ENCODE data around the gene ARHGAP28. TPM values are rescaled to one million over a fixed set of nuclear protein-coding genes. Genes with fewer than 3 reads are reported as not detected.
"Not testable (repeated sequence)": the region's sequence is repeated elsewhere in the genome, so short reads cannot be mapped to it uniquely, and the experiment has no call there.

ARHGAP28 gene
- total and polyA plus RNA-seq, 2 of the 13 experiments (the other 11 are each of a cell fraction or from before 2014, with no cell fraction given), result not detected

GRCh38 chr18:6797171-6797570 lies 67.7 kb downstream of the ARHGAP28 start (continued):
- no peak for TF ChIP-seq CBX2 (IDR thresholded peaks at IDR 0.05; ENCODE audit: low read depth, low read length)
- TF ChIP-seq CBX2 (CRISPR knock-in tag; IDR thresholded peaks at IDR 0.05; ENCODE audit: low read depth), result no peak
- TF ChIP-seq ARID2 (CRISPR knock-in tag; IDR thresholded peaks at IDR 0.05; ENCODE audit: borderline replicate concordance), result no peak
- no peak for TF ChIP-seq HMG20B (CRISPR knock-in tag; conservative IDR thresholded peaks at IDR 0.05)

DNA sequence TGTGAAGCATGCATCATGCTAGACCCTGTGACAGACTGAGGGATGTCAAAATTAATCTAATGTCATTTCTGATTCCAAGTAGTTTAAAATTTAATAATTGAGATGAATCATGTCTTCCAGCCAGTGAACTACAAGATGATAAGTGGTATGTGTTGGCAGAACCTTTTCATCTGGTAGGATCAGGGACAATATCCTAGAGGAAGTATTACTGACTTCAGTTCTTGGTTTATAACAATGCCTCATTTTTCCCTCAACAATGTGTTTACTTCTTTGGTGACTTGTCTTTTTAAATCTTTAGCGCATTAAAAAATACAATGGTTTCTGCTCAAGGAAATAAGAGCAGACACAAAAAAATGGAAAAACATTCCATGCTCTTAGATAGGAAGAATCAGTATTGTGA lies 69.4 kb downstream of the ARHGAP28 start:
- CTCF ChIA-PET (ENCODE audit: low intra/inter-chr PET ratio, low total read pairs), result no interaction called here

GRCh38 chr18:6800309-6800708 lies 70.8 kb downstream of the ARHGAP28 start:
- H3K27ac ChIP-seq (ENCODE audit: extremely low read length, insufficient read depth, low read length); H3K9me3 ChIP-seq (ENCODE audit: low read length); CTCF ChIA-PET (ENCODE audit: low intra/inter-chr PET ratio, low total read pairs); H3K79me2 ChIP-seq (ENCODE audit: insufficient read depth, low read length); POLR2A ChIA-PET; H3K9ac ChIP-seq (ENCODE audit: insufficient read depth, low read depth, low read length); ATAC-seq; BruUV-seq (replicated peaks); H2AFZ ChIP-seq (ENCODE audit: low read length); H4K20me1 ChIP-seq (ENCODE audit: insufficient read depth, low read length); H3K27me3 ChIP-seq (ENCODE audit: control insufficient read depth in 1 of 2, insufficient read depth in 2 of 2, low read length in 2 of 2); in situ Hi-C loops (cut with HindIII; ENCODE audit: extremely low pct_ligation_motif_present, low pct_unique_long_range_greater_than_20kb); DNase-seq (ENCODE audit: low spot score); H3K4me3 ChIP-seq (replicated peaks in 1 of 3; ENCODE audit: insufficient read depth in 1 of 3, low read depth in 2 of 3, low read length in 3 of 3); H3K36me3 ChIP-seq (replicated peaks in 1 of 2; ENCODE audit: control insufficient read depth in 1 of 2, insufficient read depth in 2 of 2, low read length in 2 of 2); H3K4me2 ChIP-seq (ENCODE audit: low read depth, low read length); intact Hi-C loops (cut with micrococcal nuclease; ENCODE audit: unreplicated experiment); FAIRE-seq; H3K4me1 ChIP-seq (ENCODE audit: insufficient read depth, low read length): not testable (repeated sequence)
- 0% methylated on average over 1 of the region's 1 CpG for WGBS (ENCODE audit: low lambda C conversion rate)

More for the DNA sequence above, 69.4 kb downstream of the ARHGAP28 start:
- Histone ChIP-seq H3K9me3 (ENCODE audit: low read length) (no peaks in the 10 kb centered on the region), H3K9ac (ENCODE audit: insufficient read depth, low read depth, low read length) (no peak overlapping the region), H3K27ac (ENCODE audit: extremely low read length, insufficient read depth, low read length) (no peak overlapping the region), H3K4me3 (replicated peaks in 1 of 3; ENCODE audit: insufficient read depth in 1 of 3, low read depth in 2 of 3, low read length in 3 of 3) (no peak overlapping the region), H2AFZ (ENCODE audit: low read length) (no peak overlapping the region), H3K36me3 (replicated peaks in 1 of 2; ENCODE audit: control insufficient read depth in 1 of 2, insufficient read depth in 2 of 2, low read length in 2 of 2) (no peaks in the 10 kb centered on the region), H3K79me2 (ENCODE audit: insufficient read depth, low read length) (no peaks in the 10 kb centered on the region), H3K27me3 (ENCODE audit: control insufficient read depth in 1 of 2, insufficient read depth in 2 of 2, low read length in 2 of 2) (no peaks in the 10 kb centered on the region), H3K4me1 (ENCODE audit: insufficient read depth, low read length) (no peaks in the 10 kb centered on the region), H3K4me2 (ENCODE audit: low read depth, low read length) (no peak overlapping the region), H4K20me1 (ENCODE audit: insufficient read depth, low read length) (no peaks in the 10 kb centered on the region)
- no peak for ATAC-seq
- WGBS (ENCODE audit: low lambda C conversion rate), result 97% methylated on average over 1 of the region's 1 CpG
- POLR2A ChIA-PET, result no interaction called here
- BruUV-seq (replicated peaks), result no TSS peak
- DNase-seq (ENCODE audit: low spot score), result no peak
- TF ChIP-seq, protein P1, sequence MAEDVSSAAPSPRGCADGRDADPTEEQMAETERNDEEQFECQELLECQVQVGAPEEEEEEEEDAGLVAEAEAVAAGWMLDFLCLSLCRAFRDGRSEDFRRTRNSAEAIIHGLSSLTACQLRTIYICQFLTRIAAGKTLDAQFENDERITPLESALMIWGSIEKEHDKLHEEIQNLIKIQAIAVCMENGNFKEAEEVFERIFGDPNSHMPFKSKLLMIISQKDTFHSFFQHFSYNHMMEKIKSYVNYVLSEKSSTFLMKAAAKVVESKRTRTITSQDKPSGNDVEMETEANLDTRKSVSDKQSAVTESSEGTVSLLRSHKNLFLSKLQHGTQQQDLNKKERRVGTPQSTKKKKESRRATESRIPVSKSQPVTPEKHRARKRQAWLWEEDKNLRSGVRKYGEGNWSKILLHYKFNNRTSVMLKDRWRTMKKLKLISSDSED (CRISPR knock-in tag; IDR thresholded peaks at IDR 0.05), result no peak
- TF ChIP-seq, protein P2, sequence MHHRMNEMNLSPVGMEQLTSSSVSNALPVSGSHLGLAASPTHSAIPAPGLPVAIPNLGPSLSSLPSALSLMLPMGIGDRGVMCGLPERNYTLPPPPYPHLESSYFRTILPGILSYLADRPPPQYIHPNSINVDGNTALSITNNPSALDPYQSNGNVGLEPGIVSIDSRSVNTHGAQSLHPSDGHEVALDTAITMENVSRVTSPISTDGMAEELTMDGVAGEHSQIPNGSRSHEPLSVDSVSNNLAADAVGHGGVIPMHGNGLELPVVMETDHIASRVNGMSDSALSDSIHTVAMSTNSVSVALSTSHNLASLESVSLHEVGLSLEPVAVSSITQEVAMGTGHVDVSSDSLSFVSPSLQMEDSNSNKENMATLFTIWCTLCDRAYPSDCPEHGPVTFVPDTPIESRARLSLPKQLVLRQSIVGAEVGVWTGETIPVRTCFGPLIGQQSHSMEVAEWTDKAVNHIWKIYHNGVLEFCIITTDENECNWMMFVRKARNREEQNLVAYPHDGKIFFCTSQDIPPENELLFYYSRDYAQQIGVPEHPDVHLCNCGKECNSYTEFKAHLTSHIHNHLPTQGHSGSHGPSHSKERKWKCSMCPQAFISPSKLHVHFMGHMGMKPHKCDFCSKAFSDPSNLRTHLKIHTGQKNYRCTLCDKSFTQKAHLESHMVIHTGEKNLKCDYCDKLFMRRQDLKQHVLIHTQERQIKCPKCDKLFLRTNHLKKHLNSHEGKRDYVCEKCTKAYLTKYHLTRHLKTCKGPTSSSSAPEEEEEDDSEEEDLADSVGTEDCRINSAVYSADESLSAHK (CRISPR knock-in tag; IDR thresholded peaks at IDR 0.05; ENCODE audit: borderline replicate concordance), result no peak
- TF ChIP-seq NBN (conservative IDR thresholded peaks at IDR 0.05), result no peak
- no peak for TF ChIP-seq KLF11 (CRISPR knock-in tag; IDR thresholded peaks at IDR 0.05)
- TF ChIP-seq SMAD9 (CRISPR knock-in tag; IDR thresholded peaks at IDR 0.05), result no peak
- TF ChIP-seq KLF16 (CRISPR knock-in tag; IDR thresholded peaks at IDR 0.05), result no peak
- TF ChIP-seq CHD4 (IDR thresholded peaks at IDR 0.05; ENCODE audit: borderline replicate concordance, low read length), result no peak
- no peak for TF ChIP-seq MEIS2 (CRISPR knock-in tag; IDR thresholded peaks at IDR 0.05)
- no peak for TF ChIP-seq ELF3 (CRISPR knock-in tag; IDR thresholded peaks at IDR 0.05)
- no peak for TF ChIP-seq LCORL (IDR thresholded peaks at IDR 0.05)
- no peak for TF ChIP-seq LCORL (CRISPR knock-in tag; IDR thresholded peaks at IDR 0.05)
- FAIRE-seq, result no peak
- intact Hi-C loops (cut with micrococcal nuclease; ENCODE audit: unreplicated experiment), result no loop called here
- in situ Hi-C loops (cut with HindIII; ENCODE audit: extremely low pct_ligation_motif_present, low pct_unique_long_range_greater_than_20kb), result no loop called here

All from HepG2 (cell line).